Measurements from ENCODE around the gene MPHOSPH9. TPM values are rescaled to one million over a fixed set of nuclear protein-coding genes. Genes with fewer than 3 reads are reported as not detected.

Gene MPHOSPH9
- total RNA-seq, 1 experiment from 2014 or later = 60.5 TPM

DNA sequence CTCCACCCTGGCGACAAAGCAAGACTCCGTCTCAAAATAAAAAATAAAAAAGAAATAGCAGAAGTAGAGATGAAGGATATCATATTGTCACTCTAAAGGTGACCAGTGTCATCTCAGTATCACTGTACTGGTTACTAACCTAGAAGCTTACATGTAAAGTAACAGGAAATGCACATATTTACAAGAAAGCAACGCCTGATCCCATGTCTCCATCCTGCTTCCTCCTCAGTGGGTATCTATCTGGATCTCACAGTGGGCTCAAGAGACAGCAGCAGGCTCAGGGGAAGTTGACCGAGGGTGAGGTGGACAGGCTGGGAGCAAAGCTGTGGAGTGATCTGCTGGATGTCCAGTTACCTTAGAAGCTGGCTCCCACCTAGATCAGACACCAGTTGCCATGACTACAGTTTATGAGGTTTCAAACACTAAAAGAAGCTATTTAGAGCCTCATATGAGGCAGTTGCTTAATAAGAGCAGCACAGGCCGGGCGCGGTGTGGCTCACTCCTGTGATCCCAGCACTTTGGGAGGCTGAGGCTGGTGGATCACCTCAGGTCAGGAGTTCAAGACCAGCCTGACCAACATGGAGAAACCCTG, 10.8 kb upstream of the MPHOSPH9 start:
- Histone ChIP-seq H3K18ac (ENCODE audit: insufficient read length, low read depth, low read length) (no peak overlapping the region), H2BK5ac (ENCODE audit: insufficient read length, low read length) (no peak overlapping the region), H4K5ac (ENCODE audit: insufficient read length, low read depth, low read length) (no peak overlapping the region), H3K9me3 (ENCODE audit: control insufficient read depth, low read depth, low read length) (no peaks in the 10 kb centered on the region), H3K56ac (ENCODE audit: insufficient read length, low read depth, low read length) (no peak overlapping the region), H3K14ac (ENCODE audit: insufficient read depth, low read length) (no peak overlapping the region), H4K8ac (replicated peaks; ENCODE audit: insufficient read length, low read depth, low read length) (no peak overlapping the region), H3K4me2 (ENCODE audit: insufficient read depth, insufficient read length, low read length) (no peak overlapping the region), H3K79me2 (ENCODE audit: insufficient read depth, low read length) (no peaks in the 10 kb centered on the region; the same call in 1 of the 2 replicates), H2BK12ac (ENCODE audit: insufficient read length, low read depth, low read length) (no peak overlapping the region), H3K23me2 (ENCODE audit: insufficient read length, low read depth, low read length, poor library complexity, severe bottlenecking) (no peaks in the 10 kb centered on the region), H3K27me3 (ENCODE audit: insufficient read depth, low read length) (no peaks in the 10 kb centered on the region), H2BK20ac (ENCODE audit: low read depth, low read length, poor library complexity, severe bottlenecking) (no peak overlapping the region), H3K9ac (ENCODE audit: extremely low read depth, insufficient read length, low read length) (no peak overlapping the region), H4K91ac (ENCODE audit: insufficient read length, low read depth, low read length) (no peak overlapping the region), H3K4me1 (ENCODE audit: insufficient read depth, low read length) (no peaks in the 10 kb centered on the region), H3K79me1 (ENCODE audit: insufficient read depth, low read depth, low read length, poor library complexity, severe bottlenecking) (no peaks in the 10 kb centered on the region), H3K4ac (ENCODE audit: low read depth, low read length) (no peak overlapping the region), H4K20me1 (ENCODE audit: control insufficient read depth, insufficient read depth, insufficient read length) (peaks cover 3% of the 10 kb centered on the region), H3K27ac (ENCODE audit: insufficient read length, low read depth, low read length) (no peak overlapping the region), H3K23ac (ENCODE audit: insufficient read length, low read depth, low read length) (no peak overlapping the region), H2BK15ac (ENCODE audit: low read depth, low read length) (no peak overlapping the region), H2AFZ (ENCODE audit: low read length) (no peak overlapping the region), H2BK120ac (ENCODE audit: low read depth, low read length, poor library complexity, severe bottlenecking) (no peak overlapping the region), H2AK5ac (ENCODE audit: insufficient read length, low read length) (no peak overlapping the region), H3T11ph (ENCODE audit: low read length) (no peak overlapping the region)
- TF ChIP-seq, protein P1, sequence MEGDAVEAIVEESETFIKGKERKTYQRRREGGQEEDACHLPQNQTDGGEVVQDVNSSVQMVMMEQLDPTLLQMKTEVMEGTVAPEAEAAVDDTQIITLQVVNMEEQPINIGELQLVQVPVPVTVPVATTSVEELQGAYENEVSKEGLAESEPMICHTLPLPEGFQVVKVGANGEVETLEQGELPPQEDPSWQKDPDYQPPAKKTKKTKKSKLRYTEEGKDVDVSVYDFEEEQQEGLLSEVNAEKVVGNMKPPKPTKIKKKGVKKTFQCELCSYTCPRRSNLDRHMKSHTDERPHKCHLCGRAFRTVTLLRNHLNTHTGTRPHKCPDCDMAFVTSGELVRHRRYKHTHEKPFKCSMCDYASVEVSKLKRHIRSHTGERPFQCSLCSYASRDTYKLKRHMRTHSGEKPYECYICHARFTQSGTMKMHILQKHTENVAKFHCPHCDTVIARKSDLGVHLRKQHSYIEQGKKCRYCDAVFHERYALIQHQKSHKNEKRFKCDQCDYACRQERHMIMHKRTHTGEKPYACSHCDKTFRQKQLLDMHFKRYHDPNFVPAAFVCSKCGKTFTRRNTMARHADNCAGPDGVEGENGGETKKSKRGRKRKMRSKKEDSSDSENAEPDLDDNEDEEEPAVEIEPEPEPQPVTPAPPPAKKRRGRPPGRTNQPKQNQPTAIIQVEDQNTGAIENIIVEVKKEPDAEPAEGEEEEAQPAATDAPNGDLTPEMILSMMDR (conservative IDR thresholded peaks at IDR 0.05) = no peak
- H3K9me3 Mint-ChIP-seq = peaks cover 16 to 28% of the 10 kb centered on the region in 2 experiments
- no peak for DNase-seq
- WGBS (ENCODE audit: extremely low coverage, insufficient read length, low lambda C conversion rate) = no CpG with 5 or more reads among the region's 7 CpGs
- no peaks in the 10 kb centered on the region for H3K27me3 Mint-ChIP-seq (ENCODE audit: low read depth)
- peaks cover 0 to 20% of the 10 kb centered on the region in 2 experiments; a peak in 3 of 4 replicates for H3K4me1 Mint-ChIP-seq
- H3K27ac Mint-ChIP-seq = no peak overlapping the region
- H3K4me3 Mint-ChIP-seq = no peak overlapping the region
- peaks cover 40 to 61% (median 51%) of the 10 kb centered on the region in 3 experiments for H3K36me3 Mint-ChIP-seq (ENCODE audit: insufficient read depth in 1 of 3, low read depth in 3 of 3)
